Dendritic cell treated with granulocyte-macrophage colony-stimulating factor and Interleukin-4, amounts not matched to agents 40 ng/mL and 50 ng/mL, for 4 days (primary cell): ENCODE measurements around the gene KRT6B.
"Not testable (repeated sequence)": the region's sequence is repeated elsewhere in the genome, so short reads cannot be mapped to it uniquely, and the experiment has no call there.

ENCODE experiments used
- H3K27ac Mint-ChIP-seq: one replicate; pipeline ENCODE4 v1.8.0; 2022; ENCODE audit warnings: mild to moderate bottlenecking, mixed read lengths
- H3K27me3 Mint-ChIP-seq: one replicate; pipeline ENCODE4 v1.8.0; 2022; ENCODE audit warnings: mild to moderate bottlenecking, mixed read lengths
- H3K36me3 Mint-ChIP-seq: one replicate; pipeline ENCODE4 v1.8.0; 2022; ENCODE audit warnings: low read depth, mixed read lengths
- H3K4me1 Mint-ChIP-seq: one replicate; pipeline ENCODE4 v1.8.0; 2022; ENCODE audit warnings: low read depth, mixed read lengths
- H3K4me3 Mint-ChIP-seq: one replicate; pipeline ENCODE4 v1.8.0; 2022; ENCODE audit warnings: mild to moderate bottlenecking, moderate library complexity, mixed read lengths
- H3K9me3 Mint-ChIP-seq: one replicate; pipeline ENCODE4 v1.8.0; 2022; ENCODE audit warnings: mixed read lengths
- intact Hi-C: fragments of 100-400 bp; cut with micrococcal nuclease; formaldehyde crosslinking; loops from one replicate; pipeline ENCODE4 v1.15.0; 2022

KRT6B gene

DNA sequence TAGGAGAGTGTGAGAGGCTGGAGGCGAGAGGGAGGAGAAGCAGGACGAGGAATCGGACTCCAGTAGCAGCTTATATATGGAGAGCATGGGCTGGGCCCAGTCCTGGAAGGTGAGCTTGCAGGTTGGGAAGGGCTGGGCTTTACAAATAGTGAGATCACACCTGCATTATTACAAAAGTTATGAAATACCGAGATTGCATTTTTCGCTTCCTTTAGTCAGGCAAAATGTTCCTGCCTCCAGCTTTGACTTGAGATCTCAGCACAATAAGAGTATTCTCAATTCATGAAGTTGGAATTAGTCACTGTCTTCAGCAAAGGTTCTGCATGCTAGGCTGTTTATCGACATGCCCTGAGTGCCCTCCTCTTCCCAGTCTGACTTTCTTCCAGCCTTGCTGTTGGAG is at the start of gene KRT6B:
KRT6B (minus strand) TSS at position 46 of the 400 bp plus-strand sequence. CDS start 68 bp downstream, outside the sequence.
- Mint-ChIP-seq H3K36me3 (no peaks in the 10 kb centered on the region), H3K9me3 (no peaks in the 10 kb centered on the region), H3K4me1 (no peaks in the 10 kb centered on the region), H3K27me3 (peaks cover 5% of the 10 kb centered on the region), H3K4me3 (no peak within 1 kb of the TSS), H3K27ac (no peak within 1 kb of the TSS)
- intact Hi-C loops = no loop called here

DNA sequence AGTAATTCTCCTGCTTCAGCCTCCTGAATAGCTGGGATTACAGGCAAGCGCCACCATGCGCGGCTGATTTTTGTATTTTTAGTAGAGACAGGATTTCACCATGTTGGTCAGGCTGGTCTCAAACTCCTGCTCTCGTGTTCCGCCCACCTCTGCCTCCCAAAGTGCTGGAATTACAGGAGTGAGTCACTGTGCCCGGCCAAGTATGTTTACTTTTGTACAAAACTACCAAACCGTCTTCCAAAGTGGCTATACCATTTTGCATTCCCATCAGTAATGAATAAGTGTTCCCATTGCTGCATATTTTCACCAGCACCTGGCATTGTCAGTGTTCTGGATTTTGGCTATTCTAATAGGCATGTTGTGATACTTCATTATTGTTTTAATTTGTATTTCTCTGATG is 49.5 kb upstream of the KRT6B start:
- H3K27ac Mint-ChIP-seq = no peak overlapping the region
- intact Hi-C loops = no loop called here
- H3K27me3 Mint-ChIP-seq = peaks cover 16% of the 10 kb centered on the region
- no peaks in the 10 kb centered on the region for H3K36me3 Mint-ChIP-seq
- H3K4me3 Mint-ChIP-seq = no peak overlapping the region
- H3K4me1 Mint-ChIP-seq = no peaks in the 10 kb centered on the region
- peaks cover 7% of the 10 kb centered on the region for H3K9me3 Mint-ChIP-seq

DNA sequence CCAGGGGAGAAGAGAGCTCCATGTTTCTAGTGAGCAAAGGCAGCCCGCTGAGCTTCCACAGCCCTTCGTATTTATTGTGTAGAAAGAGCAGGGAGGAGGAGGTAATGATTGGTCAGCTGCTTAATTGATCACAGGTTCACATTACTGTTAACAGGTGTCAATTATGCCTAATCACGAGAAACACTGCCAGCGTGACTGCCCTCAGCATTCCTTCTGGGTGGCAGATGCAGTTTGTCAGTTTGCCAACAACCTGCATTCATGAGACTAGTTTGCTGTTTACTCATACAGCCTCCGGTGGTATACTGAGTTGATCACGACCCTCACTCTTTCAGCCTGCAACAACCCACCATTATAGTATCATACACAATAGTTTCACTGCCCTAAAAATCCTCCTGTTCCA is 48.6 kb upstream of the KRT6B start:
- H3K4me3 Mint-ChIP-seq, H3K27ac Mint-ChIP-seq, intact Hi-C loops, H3K4me1 Mint-ChIP-seq, H3K9me3 Mint-ChIP-seq, H3K36me3 Mint-ChIP-seq: not testable (repeated sequence)
- H3K27me3 Mint-ChIP-seq = peaks cover 11% of the 10 kb centered on the region

DNA sequence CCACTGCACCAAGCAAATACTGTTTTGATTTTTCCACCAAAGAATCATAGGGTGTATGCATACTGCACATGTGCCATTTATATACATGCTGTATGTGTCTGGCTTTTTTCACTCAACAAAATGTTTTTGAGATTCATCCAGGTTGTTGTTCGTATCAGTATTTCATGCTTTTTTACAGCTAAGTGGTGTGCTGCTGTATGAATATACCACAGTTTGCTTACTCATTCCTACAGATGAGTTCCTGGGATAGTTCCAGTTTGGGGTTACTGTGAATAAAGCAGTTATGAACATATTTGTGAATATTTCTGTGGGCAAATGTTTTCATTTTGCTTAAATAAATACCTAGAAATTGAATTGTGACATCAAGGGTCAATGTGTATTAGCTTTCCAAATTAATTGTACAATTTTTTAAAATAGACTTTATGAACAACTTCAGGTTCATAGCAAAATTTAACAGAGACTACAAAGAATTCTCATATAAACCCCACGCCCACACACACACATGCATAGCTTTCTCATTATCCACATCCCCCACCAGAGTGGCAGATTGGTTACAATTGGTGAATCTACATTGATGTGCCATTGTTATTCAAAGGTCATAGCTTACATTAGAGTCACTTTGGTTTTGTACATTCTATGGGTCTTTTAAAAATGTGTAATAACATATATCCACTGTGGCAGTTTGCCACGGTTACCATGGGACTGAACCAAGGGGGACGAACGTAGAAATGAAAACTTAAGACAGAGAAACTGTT is 48.0 kb upstream of the KRT6B start:
- no peaks in the 10 kb centered on the region for H3K36me3 Mint-ChIP-seq
- H3K27me3 Mint-ChIP-seq = peaks cover 9% of the 10 kb centered on the region
- intact Hi-C loops = no loop called here
- H3K9me3 Mint-ChIP-seq = peaks cover 7% of the 10 kb centered on the region
- no peak overlapping the region for H3K4me3 Mint-ChIP-seq
- H3K4me1 Mint-ChIP-seq = peaks cover 7% of the 10 kb centered on the region
- no peak overlapping the region for H3K27ac Mint-ChIP-seq

DNA sequence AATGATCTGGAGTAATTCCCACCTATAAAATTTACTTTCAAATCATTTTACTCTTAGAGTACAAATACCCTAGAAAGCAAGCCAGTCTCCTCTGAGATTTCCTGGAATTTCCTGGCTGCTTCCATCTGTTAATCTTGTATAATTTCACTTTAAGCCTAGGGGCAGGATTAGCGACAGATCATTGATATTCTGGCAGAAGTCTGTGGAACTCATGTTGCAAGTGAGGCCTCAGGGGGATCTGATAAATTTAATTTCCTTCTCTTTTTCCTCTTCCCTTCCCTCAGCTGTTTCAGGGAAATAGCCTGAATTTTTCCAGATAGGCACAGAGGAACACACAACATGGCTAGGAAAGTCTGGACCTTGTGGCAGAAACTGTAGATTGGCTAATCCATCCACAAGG is 47.0 kb upstream of the KRT6B start:
- H3K4me3 Mint-ChIP-seq = no peak overlapping the region

DNA sequence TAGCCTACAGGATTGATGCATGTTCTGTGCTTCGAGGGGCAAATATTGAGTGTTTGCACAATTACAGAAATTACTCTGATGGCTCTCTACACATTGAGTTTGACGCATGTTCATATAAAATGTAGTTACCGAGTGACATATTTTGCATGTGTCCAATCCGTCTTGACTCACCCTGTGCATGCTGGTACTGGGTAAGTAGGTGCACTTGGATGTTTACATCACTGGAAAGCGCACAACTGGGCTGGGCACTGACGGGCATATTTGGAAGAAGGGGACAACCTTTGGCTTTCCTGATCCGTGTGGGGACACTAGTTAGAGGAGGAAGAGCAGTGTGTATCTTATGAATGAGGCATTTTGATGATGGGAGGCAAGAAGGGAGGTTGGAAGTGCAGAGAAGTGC is 46.0 kb upstream of the KRT6B start:
- Mint-ChIP-seq H3K4me3 (no peak overlapping the region), H3K27me3 (peaks cover 10% of the 10 kb centered on the region), H3K36me3 (no peaks in the 10 kb centered on the region), H3K4me1 (peaks cover 17% of the 10 kb centered on the region), H3K9me3 (peaks cover 7% of the 10 kb centered on the region), H3K27ac (no peak overlapping the region)
- intact Hi-C loops = no loop called here

More for the DNA sequence above, 47.0 kb upstream of the KRT6B start:
- no peaks in the 10 kb centered on the region for H3K36me3 Mint-ChIP-seq
- H3K4me1 Mint-ChIP-seq = peaks cover 17% of the 10 kb centered on the region
- intact Hi-C loops = no loop called here
- peaks cover 6% of the 10 kb centered on the region for H3K27me3 Mint-ChIP-seq
- no peak overlapping the region for H3K27ac Mint-ChIP-seq
- H3K9me3 Mint-ChIP-seq = peaks cover 7% of the 10 kb centered on the region

DNA sequence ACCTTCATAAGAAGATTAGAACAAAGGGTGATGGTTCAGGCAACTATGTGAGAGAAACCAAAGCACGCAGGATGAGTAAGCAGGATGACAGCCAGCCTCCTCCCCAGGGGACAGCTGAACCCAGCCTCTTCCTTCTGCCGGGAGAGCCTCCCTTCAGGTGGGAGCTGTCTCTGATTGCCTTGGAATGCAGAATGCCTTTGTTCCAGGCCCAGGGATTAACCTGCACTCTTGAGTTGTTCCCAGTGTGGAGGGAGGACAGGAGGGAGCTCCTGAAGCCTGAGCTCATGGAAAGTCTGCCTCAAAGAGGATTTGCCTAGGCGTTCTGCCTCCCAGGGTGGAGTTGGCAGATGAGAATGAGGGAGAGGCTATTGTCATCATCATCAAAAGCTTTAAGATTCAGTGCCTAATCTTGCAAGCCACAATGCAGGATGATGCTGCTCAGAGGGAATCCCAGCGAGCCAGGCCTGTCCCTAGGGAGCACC is 44.7 kb upstream of the KRT6B start:
- Mint-ChIP-seq H3K27ac (no peak overlapping the region), H3K4me1 (peaks cover 17% of the 10 kb centered on the region), H3K9me3 (no peaks in the 10 kb centered on the region), H3K36me3 (no peaks in the 10 kb centered on the region), H3K27me3 (peaks cover 13% of the 10 kb centered on the region), H3K4me3 (no peak overlapping the region)
- intact Hi-C loops = no loop called here

DNA sequence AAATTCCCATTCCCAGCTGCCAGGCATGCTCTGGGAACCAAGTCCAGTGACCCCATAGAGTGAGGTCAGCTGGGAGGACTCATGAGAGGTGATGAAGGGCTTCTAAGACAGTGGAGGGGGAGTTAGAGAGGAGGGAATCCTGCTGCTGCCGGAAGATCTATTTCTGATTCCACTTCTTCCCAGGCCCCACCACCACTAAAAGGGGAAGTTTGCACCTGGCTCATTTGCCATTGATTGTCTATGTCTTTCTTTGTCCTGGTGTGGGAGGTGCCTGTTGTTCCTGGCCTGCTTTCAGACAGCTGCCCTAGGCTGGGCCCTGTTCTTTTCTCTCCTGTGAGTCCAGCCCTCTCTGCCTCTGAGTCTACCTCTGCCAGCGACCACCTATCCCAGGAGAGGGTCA is 44.1 kb upstream of the KRT6B start:
- H3K4me3 Mint-ChIP-seq = no peak overlapping the region
- no peaks in the 10 kb centered on the region for H3K9me3 Mint-ChIP-seq
- no peak overlapping the region for H3K27ac Mint-ChIP-seq
- H3K36me3 Mint-ChIP-seq = no peaks in the 10 kb centered on the region
- intact Hi-C loops = no loop called here
- peaks cover 17% of the 10 kb centered on the region for H3K27me3 Mint-ChIP-seq
- H3K4me1 Mint-ChIP-seq = peaks cover 17% of the 10 kb centered on the region

DNA sequence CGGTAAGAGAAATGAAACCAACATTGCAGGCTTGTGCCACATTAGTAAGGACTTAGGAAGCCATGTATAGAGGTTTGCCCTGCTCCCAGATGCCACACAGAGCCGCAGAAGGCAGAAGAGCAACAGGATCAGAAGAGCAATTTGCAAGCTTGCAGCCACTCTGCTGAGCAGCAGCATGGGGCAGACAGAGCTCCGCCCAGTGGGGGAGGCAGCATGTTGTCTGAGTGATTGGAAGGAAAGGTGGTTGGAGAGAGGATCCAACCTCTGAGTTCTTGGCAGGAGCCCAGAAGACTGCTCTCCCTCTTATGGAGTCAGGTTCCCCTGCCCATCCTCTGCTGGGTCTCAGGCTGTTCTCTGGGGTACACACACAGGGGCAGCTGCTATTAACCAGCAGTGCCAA is 43.4 kb upstream of the KRT6B start:
- no peaks in the 10 kb centered on the region for H3K9me3 Mint-ChIP-seq

DNA sequence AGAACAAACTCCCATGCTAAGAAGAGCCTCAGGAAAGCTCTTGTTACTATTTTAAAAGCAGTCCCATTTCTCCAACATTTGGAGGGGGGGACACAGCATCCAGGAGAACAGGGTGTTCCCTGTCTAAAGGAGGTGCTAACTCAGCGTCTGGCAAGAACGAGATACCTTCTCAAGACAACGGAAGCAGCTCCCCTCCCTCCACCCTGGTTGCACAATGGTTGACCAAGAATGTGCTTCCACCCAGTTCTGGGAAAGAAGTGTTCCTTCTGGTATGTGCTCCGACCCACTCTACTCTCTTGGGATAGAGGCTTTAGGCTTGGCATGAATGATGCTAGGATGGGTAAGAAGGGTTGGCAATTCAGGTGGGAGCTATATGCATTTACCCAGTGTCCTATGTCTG is 42.6 kb upstream of the KRT6B start:
- H3K4me1 Mint-ChIP-seq = peaks cover 17% of the 10 kb centered on the region
- H3K36me3 Mint-ChIP-seq = no peaks in the 10 kb centered on the region
- H3K9me3 Mint-ChIP-seq = no peaks in the 10 kb centered on the region
- intact Hi-C loops = no loop called here
- H3K27ac Mint-ChIP-seq = no peak overlapping the region
- no peak overlapping the region for H3K4me3 Mint-ChIP-seq
- H3K27me3 Mint-ChIP-seq = peaks cover 20% of the 10 kb centered on the region

More for the DNA sequence above, 43.4 kb upstream of the KRT6B start:
- Mint-ChIP-seq H3K4me3 (no peak overlapping the region), H3K27ac (no peak overlapping the region), H3K36me3 (no peaks in the 10 kb centered on the region), H3K4me1 (peaks cover 17% of the 10 kb centered on the region), H3K27me3 (peaks cover 19% of the 10 kb centered on the region)
- intact Hi-C loops = no loop called here

DNA sequence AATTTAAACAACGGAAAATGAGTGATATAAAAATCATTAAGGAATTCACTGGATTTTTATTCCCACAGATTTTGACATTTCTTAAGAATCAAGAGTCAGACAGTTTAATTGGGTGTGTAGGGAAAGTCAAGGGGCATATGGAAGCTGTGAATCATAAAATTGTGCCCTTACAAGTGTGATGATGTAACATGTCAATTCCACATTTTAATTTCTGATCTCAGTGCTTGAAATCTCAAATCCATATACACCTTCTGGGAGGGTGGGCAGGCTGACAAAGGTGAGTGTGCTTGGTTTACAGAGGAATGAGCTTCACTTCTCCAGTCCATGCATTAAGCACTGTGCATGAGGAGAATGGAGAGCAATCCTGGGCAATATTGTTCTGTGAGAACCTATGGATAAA is 42.2 kb upstream of the KRT6B start:
- peaks cover 17% of the 10 kb centered on the region for H3K4me1 Mint-ChIP-seq
- H3K27ac Mint-ChIP-seq = no peak overlapping the region
- H3K36me3 Mint-ChIP-seq = no peaks in the 10 kb centered on the region
- no peak overlapping the region for H3K4me3 Mint-ChIP-seq
- no peaks in the 10 kb centered on the region for H3K9me3 Mint-ChIP-seq
- peaks cover 20% of the 10 kb centered on the region for H3K27me3 Mint-ChIP-seq
- intact Hi-C loops = no loop called here

DNA sequence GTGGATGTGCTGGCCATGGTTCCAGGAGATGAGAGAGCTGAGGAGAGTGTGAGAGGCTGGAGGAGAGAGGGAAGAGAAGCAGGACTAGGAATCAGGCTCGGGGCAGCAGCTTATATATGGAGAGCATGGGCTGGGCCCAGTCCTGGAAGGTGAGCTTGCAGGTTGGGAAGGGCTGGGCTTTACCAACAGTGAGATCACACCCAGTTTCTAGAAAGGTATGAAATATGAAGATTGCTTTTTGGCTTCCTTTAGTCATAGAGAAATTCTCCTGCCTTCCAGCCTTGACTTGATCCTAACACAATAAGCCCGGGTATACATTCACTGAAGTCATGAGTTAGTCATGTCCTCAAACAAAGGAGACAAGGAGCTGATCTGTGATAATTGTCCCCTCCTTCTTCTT is 41.2 kb upstream of the KRT6B start, which contains the start of gene KRT6A:
KRT6A (minus strand) TSS at position 86 of the 400 bp plus-strand sequence; CDS start at position 17, 69 bp downstream.
- no peak within 1 kb of the TSS for H3K4me3 Mint-ChIP-seq
- intact Hi-C loops = no loop called here
- no peaks in the 10 kb centered on the region for H3K9me3 Mint-ChIP-seq
- peaks cover 17% of the 10 kb centered on the region for H3K4me1 Mint-ChIP-seq
- no peaks in the 10 kb centered on the region for H3K36me3 Mint-ChIP-seq
- H3K27me3 Mint-ChIP-seq = peaks cover 20% of the 10 kb centered on the region
- H3K27ac Mint-ChIP-seq = no peak within 1 kb of the TSS

DNA sequence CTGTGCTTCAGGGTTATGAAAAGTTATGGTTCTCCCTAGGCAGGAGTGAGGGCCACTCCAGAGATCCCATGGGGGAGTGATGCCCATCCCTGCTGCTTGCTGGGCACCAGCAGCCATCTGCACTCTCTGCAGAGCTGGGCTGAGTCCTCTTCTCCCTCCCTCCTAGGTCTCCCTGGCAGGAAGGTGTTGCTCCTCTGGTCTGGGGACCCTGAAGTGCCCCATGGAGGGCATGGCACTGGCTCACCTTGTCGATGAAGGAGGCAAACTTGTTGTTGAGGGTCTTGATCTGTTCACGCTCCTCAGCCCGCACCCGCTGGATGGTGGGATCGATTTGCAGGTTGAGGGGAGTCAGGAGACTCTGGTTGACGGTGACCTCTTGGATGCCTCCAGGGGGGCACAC is 40.5 kb upstream of the KRT6B start:
- peaks cover 17% of the 10 kb centered on the region for H3K4me1 Mint-ChIP-seq
- H3K9me3 Mint-ChIP-seq, H3K36me3 Mint-ChIP-seq, H3K27ac Mint-ChIP-seq, H3K4me3 Mint-ChIP-seq, intact Hi-C loops: not testable (repeated sequence)
- H3K27me3 Mint-ChIP-seq = peaks cover 17% of the 10 kb centered on the region

DNA sequence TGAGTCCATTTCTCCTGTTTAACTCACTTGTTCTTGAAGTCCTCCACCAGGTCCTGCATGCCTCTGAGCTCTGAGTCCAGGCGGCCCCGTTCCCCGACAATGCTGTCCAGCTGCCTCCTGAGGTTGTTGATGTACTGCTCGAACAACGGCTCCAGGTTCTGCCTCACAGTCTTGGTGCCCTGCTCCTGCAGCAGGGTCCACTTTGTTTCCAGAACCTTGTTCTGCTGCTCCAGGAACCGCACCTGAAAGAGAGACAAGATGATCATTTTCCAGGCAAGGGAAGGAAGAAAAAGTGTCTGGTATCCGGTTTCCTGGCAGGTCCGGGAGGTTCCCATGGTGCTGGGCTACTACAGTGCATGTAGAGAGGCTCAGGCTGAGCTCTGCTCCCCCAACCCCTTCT is 39.5 kb upstream of the KRT6B start:
- peaks cover 19% of the 10 kb centered on the region for H3K27me3 Mint-ChIP-seq
- H3K4me3 Mint-ChIP-seq, H3K9me3 Mint-ChIP-seq, H3K36me3 Mint-ChIP-seq, H3K27ac Mint-ChIP-seq, intact Hi-C loops: not testable (repeated sequence)
- peaks cover 17% of the 10 kb centered on the region for H3K4me1 Mint-ChIP-seq

DNA sequence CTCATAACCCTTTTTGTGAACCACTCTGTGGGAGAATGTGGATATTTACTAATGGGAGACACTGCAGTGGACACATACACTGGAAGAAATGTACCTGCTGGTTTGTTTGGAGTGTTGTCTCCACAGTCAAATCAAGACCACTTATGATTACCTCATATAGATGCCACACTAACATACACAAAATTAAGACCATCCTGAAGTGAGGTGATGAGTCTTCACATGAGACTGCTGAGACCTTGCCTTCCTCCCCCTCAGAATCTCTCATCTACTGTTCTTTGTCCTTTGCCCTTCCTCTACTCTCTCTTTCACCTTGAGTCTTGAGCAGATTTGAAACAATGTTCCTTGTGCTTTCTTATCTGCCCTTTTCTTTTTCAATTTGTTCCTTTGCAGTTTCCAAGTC is 36.8 kb upstream of the KRT6B start:
- no peaks in the 10 kb centered on the region for H3K36me3 Mint-ChIP-seq
- H3K4me3 Mint-ChIP-seq = no peak overlapping the region
- H3K27ac Mint-ChIP-seq = no peak overlapping the region
- no peaks in the 10 kb centered on the region for H3K4me1 Mint-ChIP-seq
- H3K27me3 Mint-ChIP-seq = peaks cover 30% of the 10 kb centered on the region
- peaks cover 11% of the 10 kb centered on the region for H3K9me3 Mint-ChIP-seq
- intact Hi-C loops = no loop called here
